Dendritic cell treated with granulocyte-macrophage colony-stimulating factor and Interleukin-4, amounts not matched to agents 40 ng/mL and 50 ng/mL, for 4 days (primary cell): Measurements from ENCODE around the gene WDR70.
"Not testable (repeated sequence)": the region's sequence is repeated elsewhere in the genome, so short reads cannot be mapped to it uniquely, and the experiment has no call there.

ENCODE experiments used
- H3K27ac Mint-ChIP-seq: one replicate; pipeline ENCODE4 v1.8.0; 2022; ENCODE audit warnings: mild to moderate bottlenecking, mixed read lengths
- H3K27me3 Mint-ChIP-seq: one replicate; pipeline ENCODE4 v1.8.0; 2022; ENCODE audit warnings: mild to moderate bottlenecking, mixed read lengths
- H3K36me3 Mint-ChIP-seq: one replicate; pipeline ENCODE4 v1.8.0; 2022; ENCODE audit warnings: low read depth, mixed read lengths
- H3K4me1 Mint-ChIP-seq: one replicate; pipeline ENCODE4 v1.8.0; 2022; ENCODE audit warnings: low read depth, mixed read lengths
- H3K4me3 Mint-ChIP-seq: one replicate; pipeline ENCODE4 v1.8.0; 2022; ENCODE audit warnings: mild to moderate bottlenecking, moderate library complexity, mixed read lengths
- H3K9me3 Mint-ChIP-seq: one replicate; pipeline ENCODE4 v1.8.0; 2022; ENCODE audit warnings: mixed read lengths
- intact Hi-C: fragments of 100-400 bp; cut with micrococcal nuclease; formaldehyde crosslinking; loops from one replicate; pipeline ENCODE4 v1.15.0; 2022

Gene WDR70

DNA sequence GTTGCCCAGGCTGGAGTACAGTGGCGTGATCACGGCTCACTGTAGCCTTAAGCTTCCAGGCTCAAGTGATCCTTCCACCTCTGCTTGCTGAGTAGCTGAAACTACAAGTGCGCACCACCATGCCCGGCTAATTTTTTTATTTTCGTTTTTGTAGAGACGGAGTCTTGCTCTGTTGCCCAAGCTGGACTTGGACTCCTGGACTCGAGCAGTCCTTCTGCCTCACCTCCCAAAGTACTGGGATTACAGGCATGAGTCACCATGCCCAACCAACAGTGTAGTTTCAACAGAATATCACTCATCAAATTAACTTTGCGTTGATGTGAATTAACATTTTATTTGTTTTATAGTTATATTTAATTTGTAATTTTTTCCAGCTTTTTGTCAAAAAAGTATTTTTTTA lies 45.3 kb downstream of the WDR70 start:
- Mint-ChIP-seq H3K36me3 (peaks cover 66% of the 10 kb centered on the region), H3K4me1 (no peaks in the 10 kb centered on the region), H3K27me3 (no peaks in the 10 kb centered on the region), H3K4me3 (no peak overlapping the region), H3K27ac (no peak overlapping the region), H3K9me3 (no peaks in the 10 kb centered on the region)
- intact Hi-C loops: no loop called here

DNA sequence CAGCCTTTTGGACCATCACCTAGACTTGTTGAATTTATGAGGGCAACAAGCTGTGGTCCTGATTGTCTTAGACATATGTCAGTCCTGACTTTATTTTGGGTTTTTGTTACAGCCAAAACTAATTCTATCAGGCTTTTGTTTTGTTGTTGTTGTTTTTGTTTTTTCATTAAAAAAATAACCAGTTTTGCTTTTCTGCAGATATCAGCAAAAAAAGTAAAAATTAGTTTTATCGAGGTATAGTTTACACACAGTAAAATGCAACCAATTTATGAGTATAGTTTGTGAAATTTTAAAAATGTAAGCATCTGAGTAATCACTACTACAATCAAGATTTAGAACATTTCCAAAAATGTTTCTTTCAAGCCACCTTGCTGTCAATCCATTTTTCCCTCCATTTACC lies 48.9 kb downstream of the WDR70 start:
- H3K4me1 Mint-ChIP-seq: no peaks in the 10 kb centered on the region
- H3K9me3 Mint-ChIP-seq: no peaks in the 10 kb centered on the region
- peaks cover 73% of the 10 kb centered on the region for H3K36me3 Mint-ChIP-seq
- H3K27me3 Mint-ChIP-seq: no peaks in the 10 kb centered on the region
- H3K27ac Mint-ChIP-seq: no peak overlapping the region
- intact Hi-C loops: no loop called here
- H3K4me3 Mint-ChIP-seq: no peak overlapping the region

GRCh38 chr5:37435261-37435660 lies 56.1 kb downstream of the WDR70 start:
- peaks cover 6% of the 10 kb centered on the region for H3K4me1 Mint-ChIP-seq

GRCh38 chr5:37436146-37436934 lies 57.2 kb downstream of the WDR70 start:
- no peak overlapping the region for H3K27ac Mint-ChIP-seq

More at GRCh38 chr5:37435261-37435660, 56.1 kb downstream of the WDR70 start:
- intact Hi-C loops: no loop called here
- no peaks in the 10 kb centered on the region for H3K9me3 Mint-ChIP-seq
- H3K36me3 Mint-ChIP-seq: peaks cover 61% of the 10 kb centered on the region
- no peaks in the 10 kb centered on the region for H3K27me3 Mint-ChIP-seq
- H3K27ac Mint-ChIP-seq: no peak overlapping the region
- H3K4me3 Mint-ChIP-seq: no peak overlapping the region

GRCh38 chr5:37437711-37438110 lies 58.6 kb downstream of the WDR70 start:
- Mint-ChIP-seq H3K27me3 (no peaks in the 10 kb centered on the region), H3K9me3 (no peaks in the 10 kb centered on the region), H3K27ac (no peak overlapping the region), H3K4me3 (no peak overlapping the region), H3K36me3 (peaks cover 57% of the 10 kb centered on the region), H3K4me1 (peaks cover 6% of the 10 kb centered on the region)
- intact Hi-C loops: no loop called here

More at GRCh38 chr5:37436146-37436934, 57.2 kb downstream of the WDR70 start:
- peaks cover 61% of the 10 kb centered on the region for H3K36me3 Mint-ChIP-seq
- peaks cover 6% of the 10 kb centered on the region for H3K4me1 Mint-ChIP-seq
- H3K4me3 Mint-ChIP-seq: no peak overlapping the region
- no peaks in the 10 kb centered on the region for H3K9me3 Mint-ChIP-seq
- H3K27me3 Mint-ChIP-seq: no peaks in the 10 kb centered on the region
- intact Hi-C loops: no loop called here

DNA sequence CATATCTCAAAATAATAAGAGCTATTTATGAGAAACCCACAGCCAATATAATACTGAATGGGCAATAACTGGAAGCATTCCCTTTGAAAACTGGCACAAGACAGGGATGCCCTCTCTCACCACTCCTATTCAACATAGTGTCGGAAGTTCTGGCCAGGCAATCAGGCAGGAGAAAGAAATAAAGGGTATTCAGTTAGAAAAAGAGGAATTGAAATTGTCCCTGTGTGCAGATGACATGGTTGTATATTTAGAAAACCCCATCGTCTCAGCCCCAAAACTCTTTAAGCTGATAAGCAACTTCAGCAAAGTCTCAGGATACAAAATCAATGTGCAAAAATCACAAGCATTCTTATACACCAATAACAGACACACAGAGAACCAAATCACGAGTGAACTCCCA lies 66.7 kb downstream of the WDR70 start:
- H3K4me3 Mint-ChIP-seq, H3K27me3 Mint-ChIP-seq, H3K9me3 Mint-ChIP-seq, intact Hi-C loops, H3K27ac Mint-ChIP-seq: not testable (repeated sequence)
- H3K36me3 Mint-ChIP-seq: peaks cover 68% of the 10 kb centered on the region
- H3K4me1 Mint-ChIP-seq: peaks cover 17% of the 10 kb centered on the region

- Mint-ChIP-seq H3K27me3 (no peaks in the 10 kb centered on the region), H3K27ac (no peak overlapping the region), H3K4me1 (peaks cover 17% of the 10 kb centered on the region), H3K4me3 (no peak overlapping the region), H3K9me3 (peaks cover 16% of the 10 kb centered on the region), H3K36me3 (peaks cover 76% of the 10 kb centered on the region)
- intact Hi-C loops: no loop called here
Measured at GRCh38 chr5:37448941-37449340, 69.8 kb downstream of the WDR70 start.

- Mint-ChIP-seq H3K36me3 (peaks cover 51% of the 10 kb centered on the region), H3K9me3 (peaks cover 16% of the 10 kb centered on the region)
- H3K27ac Mint-ChIP-seq, H3K4me3 Mint-ChIP-seq, H3K27me3 Mint-ChIP-seq, intact Hi-C loops, H3K4me1 Mint-ChIP-seq: not testable (repeated sequence)
Measured at GRCh38 chr5:37451991-37452390, 72.9 kb downstream of the WDR70 start.

- intact Hi-C loops, H3K27me3 Mint-ChIP-seq, H3K27ac Mint-ChIP-seq, H3K4me1 Mint-ChIP-seq, H3K4me3 Mint-ChIP-seq: not testable (repeated sequence)
- H3K9me3 Mint-ChIP-seq: peaks cover 16% of the 10 kb centered on the region
- H3K36me3 Mint-ChIP-seq: peaks cover 57% of the 10 kb centered on the region
Measured at GRCh38 chr5:37453252-37453651, 74.1 kb downstream of the WDR70 start.

DNA sequence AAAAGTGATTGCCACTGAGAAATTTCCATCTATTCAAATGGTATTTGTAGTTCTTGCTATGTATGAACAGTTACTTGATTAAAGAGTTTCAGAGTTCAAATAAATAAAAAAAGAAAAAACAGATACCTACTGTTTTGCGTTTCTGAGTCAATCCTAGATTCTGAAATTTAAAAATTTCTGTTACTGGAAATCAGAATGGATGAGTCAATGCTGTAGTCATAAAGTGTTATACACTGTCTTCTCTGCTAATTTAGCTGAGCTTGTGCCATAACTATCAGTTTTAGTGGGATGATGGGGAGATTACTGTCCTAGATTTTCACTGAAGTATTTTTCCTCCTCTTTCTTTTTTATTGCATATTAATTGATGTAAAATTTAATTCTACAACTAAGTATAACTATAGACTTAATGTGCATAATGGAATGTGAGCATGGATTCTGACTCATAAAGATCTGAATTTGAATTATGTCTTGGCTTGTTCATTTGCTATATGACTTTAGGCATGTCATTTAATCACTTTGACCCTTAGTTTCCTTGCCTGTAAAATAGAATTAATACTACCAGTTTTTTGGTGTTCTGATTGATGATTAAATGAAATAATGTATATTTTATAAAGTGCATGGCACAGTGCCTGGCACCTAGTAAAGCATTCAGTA lies 75.4 kb downstream of the WDR70 start:
- H3K4me1 Mint-ChIP-seq, intact Hi-C loops, H3K27me3 Mint-ChIP-seq, H3K27ac Mint-ChIP-seq, H3K4me3 Mint-ChIP-seq: not testable (repeated sequence)
- Mint-ChIP-seq H3K36me3 (peaks cover 51% of the 10 kb centered on the region), H3K9me3 (peaks cover 16% of the 10 kb centered on the region)

DNA sequence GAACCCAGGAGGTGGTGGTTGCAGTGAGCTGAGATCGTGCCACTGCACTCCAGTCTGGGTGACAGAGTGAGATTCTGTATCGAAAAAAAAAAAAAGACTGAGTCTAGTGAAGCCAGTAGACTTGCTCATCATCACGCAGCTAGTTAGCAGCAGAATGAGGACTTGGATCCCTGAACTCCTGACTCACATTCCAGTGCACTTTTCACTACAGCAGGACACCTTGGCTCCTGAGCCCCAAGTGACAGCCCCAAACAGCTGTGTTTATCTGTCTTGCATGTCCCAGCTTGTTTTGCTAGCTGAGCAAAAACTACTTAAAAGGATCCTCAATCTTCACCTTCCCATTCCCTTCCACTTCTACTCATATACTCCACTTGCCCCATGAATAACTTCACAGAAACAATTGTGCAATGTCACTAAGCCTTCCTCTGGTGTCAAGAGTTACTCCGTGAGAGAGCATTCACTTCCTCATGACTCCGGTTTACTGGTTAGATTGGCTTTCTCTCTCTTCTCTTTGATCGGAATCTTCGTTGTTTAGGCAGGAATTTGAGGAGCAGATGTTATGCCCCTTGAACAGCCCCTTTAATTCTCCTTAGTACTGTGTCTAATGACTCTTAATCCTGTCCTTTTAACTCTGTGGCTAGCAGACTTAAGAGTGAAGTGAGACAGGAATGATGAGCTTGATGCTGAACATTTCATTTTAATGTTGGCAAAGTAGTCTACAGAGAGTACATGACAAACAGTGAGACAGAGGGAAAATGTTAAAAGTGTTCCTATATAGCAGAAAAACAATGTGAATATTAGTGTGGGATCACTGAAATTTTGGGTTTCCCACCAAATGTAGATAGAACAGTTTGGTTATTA lies 84.3 kb downstream of the WDR70 start:
- intact Hi-C loops, H3K9me3 Mint-ChIP-seq, H3K27me3 Mint-ChIP-seq: not testable (repeated sequence)
- Mint-ChIP-seq H3K36me3 (peaks cover 14% of the 10 kb centered on the region), H3K27ac (peak overlapping the region; percentile 68), H3K4me1 (peaks cover 16% of the 10 kb centered on the region), H3K4me3 (peak overlapping the region; percentile 68)

GRCh38 chr5:37464581-37464980 lies 85.5 kb downstream of the WDR70 start:
- H3K4me3 Mint-ChIP-seq, H3K27me3 Mint-ChIP-seq, H3K9me3 Mint-ChIP-seq, intact Hi-C loops: not testable (repeated sequence)
- H3K36me3 Mint-ChIP-seq: peaks cover 14% of the 10 kb centered on the region
- H3K4me1 Mint-ChIP-seq: peaks cover 16% of the 10 kb centered on the region
- peak overlapping the region; percentile 41 for H3K27ac Mint-ChIP-seq

DNA sequence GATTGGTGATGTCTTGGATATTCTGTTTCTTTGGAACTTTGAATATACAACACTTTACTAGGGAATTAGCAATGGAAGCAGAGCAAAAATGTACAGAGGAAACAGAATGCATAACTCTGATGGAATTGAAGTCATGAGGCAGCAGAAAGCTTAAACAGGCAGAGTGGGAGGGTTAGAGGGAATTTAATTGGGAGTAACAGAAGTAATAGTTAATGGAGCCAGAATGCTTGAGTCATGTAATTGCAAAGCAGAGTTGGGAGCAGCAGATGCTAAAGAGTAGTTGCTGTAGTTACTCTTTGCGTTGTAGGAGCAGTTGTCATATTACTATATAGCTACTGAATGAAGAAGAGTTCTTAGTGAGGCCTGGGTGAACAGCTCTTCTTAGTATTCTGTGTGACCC lies 90.3 kb downstream of the WDR70 start:
- H3K4me1 Mint-ChIP-seq, H3K4me3 Mint-ChIP-seq, H3K27me3 Mint-ChIP-seq, H3K27ac Mint-ChIP-seq, intact Hi-C loops: not testable (repeated sequence)
- Mint-ChIP-seq H3K9me3 (peaks cover 13% of the 10 kb centered on the region), H3K36me3 (peaks cover 30% of the 10 kb centered on the region)

- Mint-ChIP-seq H3K27me3 (no peaks in the 10 kb centered on the region), H3K9me3 (peaks cover 13% of the 10 kb centered on the region), H3K4me3 (no peak overlapping the region), H3K36me3 (peaks cover 44% of the 10 kb centered on the region), H3K27ac (no peak overlapping the region), H3K4me1 (no peaks in the 10 kb centered on the region)
- intact Hi-C loops: no loop called here
Measured at GRCh38 chr5:37471666-37472197, 92.6 kb downstream of the WDR70 start.
